HG02610 (cell line): ENCODE results near the gene FMO2.

Source experiments
- ATAC-seq: cut with Tn5 transposase; IDR thresholded peaks from one replicate; pipeline ENCODE4 v1.9.1; 2021; ENCODE audit warnings: mild to moderate bottlenecking, moderate library complexity; ENCODE audit not compliant: unreplicated experiment

Gene FMO2

DNA sequence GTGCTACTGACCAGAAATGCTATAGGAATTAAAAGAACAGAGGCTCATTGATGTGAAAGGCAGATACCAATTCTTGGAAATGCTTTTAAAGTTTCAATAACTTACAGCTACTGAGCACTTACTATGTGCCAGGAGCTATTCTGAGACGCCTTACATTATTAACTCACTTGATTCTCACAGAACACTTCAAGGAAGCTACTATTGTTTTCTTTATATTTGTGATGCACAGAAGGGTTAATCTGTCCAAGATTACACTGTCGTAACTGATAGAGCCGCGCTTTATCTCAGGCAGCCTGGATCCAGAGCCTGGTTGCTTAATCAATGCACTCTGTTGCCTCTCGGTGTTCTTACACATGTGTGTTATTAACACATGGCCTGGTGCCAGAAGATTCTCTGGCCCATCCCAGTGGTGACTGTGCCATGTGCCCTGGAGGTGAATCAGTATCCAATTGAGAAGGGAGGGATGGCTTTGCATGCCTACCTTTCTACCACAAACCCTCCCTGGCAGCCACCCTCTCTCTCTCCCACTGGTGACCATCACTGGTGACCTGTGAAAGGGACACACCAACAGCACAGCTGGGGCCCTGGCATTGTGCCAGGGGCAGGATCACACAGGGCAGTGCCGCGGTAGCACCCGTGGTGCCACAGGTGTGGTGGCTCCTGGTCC, 72.0 kb downstream of the FMO2 start:
- ATAC-seq, result no peak

DNA sequence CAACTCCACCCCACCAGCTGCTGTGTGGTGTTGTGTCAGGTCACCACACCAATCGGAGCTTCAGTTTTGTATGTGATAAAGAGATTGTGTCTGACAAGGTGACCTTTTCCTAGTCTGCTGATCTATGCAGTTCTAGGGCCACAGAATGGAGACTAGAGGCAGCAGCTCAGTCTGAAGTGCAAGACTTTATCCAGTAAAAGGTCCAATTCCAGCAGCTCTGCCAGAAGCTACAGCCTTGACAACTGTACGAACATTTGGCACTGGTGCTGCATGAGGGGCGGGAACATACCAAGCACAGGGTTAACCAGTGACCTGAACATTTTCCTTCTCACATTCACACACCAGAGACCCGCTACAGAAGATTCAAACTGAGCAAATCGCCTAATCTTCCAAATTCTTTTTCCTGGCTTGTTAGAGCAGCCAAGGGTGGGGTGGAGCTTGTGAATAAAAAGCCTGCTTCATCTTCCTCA, 72.5 kb downstream of the FMO2 start:
- no peak for ATAC-seq

DNA sequence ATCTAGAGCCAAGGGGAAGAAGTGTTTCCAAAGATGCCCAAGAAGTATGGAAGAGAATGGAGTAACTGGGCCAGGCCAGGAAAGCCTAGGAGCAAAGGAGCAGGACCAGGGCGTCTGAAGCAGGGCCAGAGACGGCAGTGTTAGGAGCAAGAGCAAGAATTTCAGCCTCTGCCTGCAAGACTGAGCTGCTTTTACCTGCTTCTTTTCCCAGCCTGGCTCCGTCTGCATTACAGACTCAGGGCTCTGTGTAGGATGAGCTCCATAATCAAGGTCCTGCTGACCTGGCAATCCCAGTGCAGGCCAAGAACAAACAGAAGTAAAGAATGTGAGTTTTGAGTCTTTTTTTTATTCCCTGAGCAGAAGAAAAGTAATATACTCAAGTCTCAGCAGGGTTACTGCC, 73.3 kb downstream of the FMO2 start:
- no peak for ATAC-seq

DNA sequence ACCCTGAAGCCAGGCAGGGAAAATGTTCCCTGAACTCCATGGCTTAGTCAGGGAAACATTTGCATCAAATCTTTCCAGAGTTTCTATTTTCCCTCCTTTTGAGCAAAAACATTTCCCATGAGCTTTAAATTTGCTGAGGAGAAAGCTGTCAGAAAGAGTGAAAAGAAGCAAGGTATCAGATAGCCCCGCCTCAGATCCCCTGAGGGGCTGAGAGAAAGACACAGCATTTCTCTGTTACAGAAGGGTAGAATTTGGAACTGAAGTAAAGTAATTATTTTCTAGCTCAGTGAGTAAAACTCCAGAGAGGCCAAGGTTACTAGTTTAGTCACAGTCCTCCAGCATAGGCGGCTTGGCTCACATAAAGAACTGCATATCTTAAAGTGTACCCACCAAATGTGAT, 73.8 kb downstream of the FMO2 start:
- no peak for ATAC-seq
